ENCODE measurements around the gene GGTLC2. TPM values are rescaled to one million over a fixed set of nuclear protein-coding genes. Genes with fewer than 3 reads are reported as not detected.

GGTLC2 gene
- total RNA-seq, 1 experiment from 2014 or later = not detected

DNA sequence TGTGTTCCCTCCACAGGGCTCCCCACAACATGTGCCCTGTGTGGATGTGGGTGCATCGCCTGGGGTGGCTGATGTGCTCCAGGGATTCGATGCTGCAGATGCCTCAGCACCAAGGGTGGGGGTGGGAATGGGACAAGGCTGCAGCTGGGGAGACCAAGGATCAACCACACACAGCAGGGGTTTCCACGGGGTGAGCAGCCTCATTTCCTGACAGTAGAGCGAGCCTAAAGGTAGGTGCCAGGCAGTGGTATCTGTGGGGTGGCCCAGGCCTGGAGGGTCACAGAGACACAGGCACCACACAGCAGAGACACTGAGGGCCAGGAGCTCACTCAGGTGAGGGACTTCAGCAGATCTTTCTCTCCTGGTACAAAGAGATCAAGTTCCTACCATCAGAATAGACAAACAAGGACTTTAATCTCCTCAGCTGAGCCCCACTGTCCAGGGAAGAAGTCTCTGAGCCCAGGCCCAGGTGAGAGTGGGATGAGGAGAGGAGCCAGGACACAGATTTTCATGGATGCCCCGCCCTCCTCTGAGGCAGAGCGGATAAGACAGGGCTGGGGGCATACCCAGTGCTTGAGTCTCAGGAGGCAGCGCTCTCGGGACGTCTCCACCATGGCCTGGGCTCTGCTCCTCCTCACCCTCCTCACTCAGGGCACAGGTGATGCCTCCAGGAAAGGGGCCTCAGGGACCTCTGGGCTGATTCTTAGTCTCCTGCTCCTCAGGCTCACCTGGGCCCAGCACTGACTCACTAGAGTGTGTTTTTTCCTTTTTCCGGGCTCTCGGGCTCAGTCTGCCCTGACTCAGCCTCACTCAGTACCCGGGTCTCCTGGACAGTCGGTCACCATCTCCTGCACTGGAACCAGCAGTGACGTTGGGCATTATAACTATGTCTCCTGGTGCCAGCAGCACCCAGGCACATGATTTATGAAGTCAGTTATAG lies 19.7 kb downstream of the GGTLC2 start:
- TF ChIP-seq SIN3A (IDR thresholded peaks at IDR 0.05; ENCODE audit: borderline replicate concordance, insufficient read depth, low read depth, low read length) = no peak
- TF ChIP-seq POLR2AphosphoS5 (IDR thresholded peaks at IDR 0.05; ENCODE audit: low read depth, low read length) = no peak
- TF ChIP-seq, protein P1, sequence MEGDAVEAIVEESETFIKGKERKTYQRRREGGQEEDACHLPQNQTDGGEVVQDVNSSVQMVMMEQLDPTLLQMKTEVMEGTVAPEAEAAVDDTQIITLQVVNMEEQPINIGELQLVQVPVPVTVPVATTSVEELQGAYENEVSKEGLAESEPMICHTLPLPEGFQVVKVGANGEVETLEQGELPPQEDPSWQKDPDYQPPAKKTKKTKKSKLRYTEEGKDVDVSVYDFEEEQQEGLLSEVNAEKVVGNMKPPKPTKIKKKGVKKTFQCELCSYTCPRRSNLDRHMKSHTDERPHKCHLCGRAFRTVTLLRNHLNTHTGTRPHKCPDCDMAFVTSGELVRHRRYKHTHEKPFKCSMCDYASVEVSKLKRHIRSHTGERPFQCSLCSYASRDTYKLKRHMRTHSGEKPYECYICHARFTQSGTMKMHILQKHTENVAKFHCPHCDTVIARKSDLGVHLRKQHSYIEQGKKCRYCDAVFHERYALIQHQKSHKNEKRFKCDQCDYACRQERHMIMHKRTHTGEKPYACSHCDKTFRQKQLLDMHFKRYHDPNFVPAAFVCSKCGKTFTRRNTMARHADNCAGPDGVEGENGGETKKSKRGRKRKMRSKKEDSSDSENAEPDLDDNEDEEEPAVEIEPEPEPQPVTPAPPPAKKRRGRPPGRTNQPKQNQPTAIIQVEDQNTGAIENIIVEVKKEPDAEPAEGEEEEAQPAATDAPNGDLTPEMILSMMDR (IDR thresholded peaks at IDR 0.05) = no peak
- TF ChIP-seq, protein P2, sequence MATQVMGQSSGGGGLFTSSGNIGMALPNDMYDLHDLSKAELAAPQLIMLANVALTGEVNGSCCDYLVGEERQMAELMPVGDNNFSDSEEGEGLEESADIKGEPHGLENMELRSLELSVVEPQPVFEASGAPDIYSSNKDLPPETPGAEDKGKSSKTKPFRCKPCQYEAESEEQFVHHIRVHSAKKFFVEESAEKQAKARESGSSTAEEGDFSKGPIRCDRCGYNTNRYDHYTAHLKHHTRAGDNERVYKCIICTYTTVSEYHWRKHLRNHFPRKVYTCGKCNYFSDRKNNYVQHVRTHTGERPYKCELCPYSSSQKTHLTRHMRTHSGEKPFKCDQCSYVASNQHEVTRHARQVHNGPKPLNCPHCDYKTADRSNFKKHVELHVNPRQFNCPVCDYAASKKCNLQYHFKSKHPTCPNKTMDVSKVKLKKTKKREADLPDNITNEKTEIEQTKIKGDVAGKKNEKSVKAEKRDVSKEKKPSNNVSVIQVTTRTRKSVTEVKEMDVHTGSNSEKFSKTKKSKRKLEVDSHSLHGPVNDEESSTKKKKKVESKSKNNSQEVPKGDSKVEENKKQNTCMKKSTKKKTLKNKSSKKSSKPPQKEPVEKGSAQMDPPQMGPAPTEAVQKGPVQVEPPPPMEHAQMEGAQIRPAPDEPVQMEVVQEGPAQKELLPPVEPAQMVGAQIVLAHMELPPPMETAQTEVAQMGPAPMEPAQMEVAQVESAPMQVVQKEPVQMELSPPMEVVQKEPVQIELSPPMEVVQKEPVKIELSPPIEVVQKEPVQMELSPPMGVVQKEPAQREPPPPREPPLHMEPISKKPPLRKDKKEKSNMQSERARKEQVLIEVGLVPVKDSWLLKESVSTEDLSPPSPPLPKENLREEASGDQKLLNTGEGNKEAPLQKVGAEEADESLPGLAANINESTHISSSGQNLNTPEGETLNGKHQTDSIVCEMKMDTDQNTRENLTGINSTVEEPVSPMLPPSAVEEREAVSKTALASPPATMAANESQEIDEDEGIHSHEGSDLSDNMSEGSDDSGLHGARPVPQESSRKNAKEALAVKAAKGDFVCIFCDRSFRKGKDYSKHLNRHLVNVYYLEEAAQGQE (IDR thresholded peaks at IDR 0.05; ENCODE audit: insufficient read depth in 1 of 2, low read depth in 2 of 2, low read length in 1 of 2) = no peak
- no peak for TF ChIP-seq TCF7L2 (IDR thresholded peaks at IDR 0.05; ENCODE audit: low read depth, low read length)
- Histone ChIP-seq H3K27me3 (ENCODE audit: control insufficient read depth, insufficient read depth, low read length) (no peaks in the 10 kb centered on the region; the same call in 1 of the 2 replicates), H3K36me3 (ENCODE audit: control insufficient read depth, insufficient read depth, low read length) (no peaks in the 10 kb centered on the region), H3K9me3 (ENCODE audit: control insufficient read depth, insufficient read depth, low read depth, low read length) (no peaks in the 10 kb centered on the region), H3K27ac (ENCODE audit: low read length) (no peak overlapping the region), H3K4me3 (ENCODE audit: low read depth in 2 of 2, low read length in 2 of 2) (no peak overlapping the region), H3K4me1 (ENCODE audit: control insufficient read depth, insufficient read depth, low read length) (no peaks in the 10 kb centered on the region)
- ATAC-seq (no peak), DNase-seq (ENCODE audit: low read depth, low spot score) (no peak)
- in situ Hi-C loops (cut with HindIII; ENCODE audit: low pct_unique_long_range_greater_than_20kb, low sequenced_read_pairs) = no loop called here
- POLR2A ChIA-PET = no interaction called here
- CTCF ChIA-PET = no interaction called here
- intact Hi-C loops (cut with micrococcal nuclease; ENCODE audit: unreplicated experiment) = no loop called here
- no TSS peak for BruUV-seq (replicated peaks)

DNA sequence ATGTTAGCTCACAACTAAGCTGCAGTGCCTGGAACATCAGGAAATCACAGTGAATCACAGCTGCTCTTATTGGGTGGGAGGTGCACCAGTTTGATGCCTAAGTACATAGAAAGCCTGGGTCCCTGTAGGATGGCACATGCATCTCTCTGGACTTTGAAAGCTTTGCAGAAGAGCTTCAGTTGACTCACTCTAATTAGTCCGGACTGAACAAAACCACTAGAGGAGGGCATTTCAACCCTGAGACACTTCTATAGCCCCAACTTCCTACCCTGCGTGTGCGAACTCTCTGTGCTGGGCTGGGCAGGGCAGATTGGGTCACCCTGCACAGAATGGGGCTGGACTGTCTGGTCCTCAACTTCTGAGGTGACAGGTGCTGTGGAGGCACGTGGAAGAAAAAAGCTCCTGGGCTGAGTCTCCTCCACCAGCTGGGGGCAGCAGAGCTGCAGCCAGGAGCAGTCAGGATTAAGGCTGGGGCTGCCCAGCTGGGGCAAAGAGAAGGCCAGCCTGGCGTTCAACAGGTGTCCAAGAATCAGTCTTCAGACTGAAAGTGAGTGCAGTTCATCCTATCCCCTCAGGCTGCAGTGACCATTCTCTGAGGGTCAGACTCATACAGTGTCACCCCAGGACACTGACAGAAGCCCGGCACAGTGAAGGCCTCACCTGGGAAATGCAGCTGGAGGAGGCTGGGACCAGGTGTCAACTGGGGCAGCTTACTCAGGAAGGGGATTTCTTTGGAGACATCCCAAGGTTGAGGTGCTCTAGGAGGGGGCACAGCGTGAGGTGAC lies 22.1 kb downstream of the GGTLC2 start:
- in situ Hi-C loops (cut with HindIII; ENCODE audit: low pct_unique_long_range_greater_than_20kb, low sequenced_read_pairs) (no loop called here), intact Hi-C loops (cut with micrococcal nuclease; ENCODE audit: unreplicated experiment) (no loop called here)
- ChIA-PET CTCF (interaction anchor here (0.5 to 1.1 kb wide), 4 partner anchors 8 to 288 kb away, joined by 3 to 9 read pairs (median 3); no protein-coding TSS in a partner anchor), POLR2A (no interaction called here)
- TF ChIP-seq, protein P1 (IDR thresholded peaks at IDR 0.05) = peak; percentile 79
- TF ChIP-seq, protein P2 (IDR thresholded peaks at IDR 0.05; ENCODE audit: insufficient read depth in 1 of 2, low read depth in 2 of 2, low read length in 1 of 2) = no peak
- no TSS peak for BruUV-seq (replicated peaks)
- no peaks in the 10 kb centered on the region for H3K9me3 ChIP-seq (ENCODE audit: control insufficient read depth, insufficient read depth, low read depth, low read length)
- H3K27ac ChIP-seq (ENCODE audit: low read length) = no peak overlapping the region
- H3K4me1 ChIP-seq (ENCODE audit: control insufficient read depth, insufficient read depth, low read length) = no peaks in the 10 kb centered on the region
- no peaks in the 10 kb centered on the region; the same call in 1 of the 2 replicates for H3K27me3 ChIP-seq (ENCODE audit: control insufficient read depth, insufficient read depth, low read length)
- H3K36me3 ChIP-seq (ENCODE audit: control insufficient read depth, insufficient read depth, low read length) = no peaks in the 10 kb centered on the region
- DNase-seq (ENCODE audit: low read depth, low spot score) (peak; percentile 2), ATAC-seq (peak; percentile 84)
- H3K4me3 ChIP-seq (ENCODE audit: low read depth in 2 of 2, low read length in 2 of 2) = no peak overlapping the region

Data from Panc1 (cell line).